OCI-LY3 (cell line): ENCODE results near the gene MLXIP.

Source experiments
- H2AFZ ChIP-seq: fragments of 200-600, 300-600 bp; shearing (Covaris generic); 2 replicates; pipeline ENCODE4 v1.6.0; 2014; ENCODE audit warnings: antibody characterized with exemption, low read depth, low read length
- H3K27ac ChIP-seq: fragments of 200-600, 300-600 bp; sonication (generic); 2 replicates; pipeline ENCODE4 v1.5.1; 2014; ENCODE audit warnings: mild to moderate bottlenecking, low read length, moderate library complexity, mixed read lengths
- H3K27me3 ChIP-seq: fragments of 200-600, 300-600 bp; sonication (generic); 2 replicates; pipeline ENCODE4 v1.6.1; 2014; ENCODE audit warnings: low read depth, low read length, mixed read lengths
- H3K36me3 ChIP-seq: fragments of 200-600, 300-600 bp; sonication (generic); replicated peaks from 2 replicates; pipeline ENCODE3; 2014; ENCODE audit warnings: low read depth, low read length, mixed read lengths
- H3K4me1 ChIP-seq: fragments of 300-600, 200-600 bp; sonication (generic); 2 replicates; pipeline ENCODE4 v1.6.1; 2014; ENCODE audit warnings: low read length, mixed read lengths
- H3K4me2 ChIP-seq: fragments of 200-600, 300-600 bp; sonication (generic); 2 replicates; pipeline ENCODE4 v1.6.1; 2014; ENCODE audit warnings: low read length, mixed read lengths
- H3K4me3 ChIP-seq: fragments of 300-600, 200-600 bp; sonication (generic); 2 replicates; pipeline ENCODE4 v1.5.1; 2014; ENCODE audit warnings: antibody characterized with exemption, mild to moderate bottlenecking, low read length, moderate library complexity
- H3K79me2 ChIP-seq: fragments of 300-600, 200-600 bp; shearing (Covaris generic); 2 replicates; pipeline ENCODE4 v1.6.1; 2014; ENCODE audit warnings: mild to moderate bottlenecking, low read length, mixed read lengths
- H3K9ac ChIP-seq: fragments of 300-600, 200-600 bp; shearing (Covaris generic); 2 replicates; pipeline ENCODE4 v1.6.0; 2014; ENCODE audit warnings: mild to moderate bottlenecking, low read length, moderate library complexity
- H3K9me3 ChIP-seq: fragments of 200-600, 300-600 bp; shearing (Covaris generic); 2 replicates; pipeline ENCODE4 v1.6.1; 2014; ENCODE audit warnings: low read length, mixed read lengths; ENCODE audit not compliant: insufficient read depth
- H4K20me1 ChIP-seq: fragments of 200-600, 300-600 bp; sonication (generic); 2 replicates; pipeline ENCODE4 v1.6.1; 2016; ENCODE audit warnings: low read length, mixed read lengths; ENCODE audit not compliant: insufficient read depth
- CTCF ChIP-seq: fragments of 200-600, 300-600 bp; sonication (generic); IDR thresholded peaks from 2 replicates; pipeline ENCODE4 v1.5.1; 2014; ENCODE audit warnings: antibody characterized with exemption, low read length, low read depth
- EZH2phosphoT487 ChIP-seq: fragments of 200-600 bp; shearing (Covaris generic); IDR thresholded peaks from 2 replicates; pipeline ENCODE4 v1.6.1; 2018; ENCODE audit warnings: antibody characterized with exemption, mixed run types, low read depth

Gene MLXIP

GRCh38 chr12:122080149-122081082 is 1.9 kb downstream of the MLXIP start:
- peak overlapping the region; percentile 87 for H3K4me3 ChIP-seq
- H3K27me3 ChIP-seq: no peaks in the 10 kb centered on the region
- H3K27ac ChIP-seq: no peak overlapping the region
- H3K4me2 ChIP-seq: peak overlapping the region; percentile 98
- H3K79me2 ChIP-seq: peaks cover 62% of the 10 kb centered on the region
- H3K36me3 ChIP-seq: peaks cover 17% of the 10 kb centered on the region
- H3K9ac ChIP-seq: peak overlapping the region; percentile 77
- peaks cover 63% of the 10 kb centered on the region for H3K4me1 ChIP-seq
- no peaks in the 10 kb centered on the region for H3K9me3 ChIP-seq
- TF ChIP-seq CTCF: no peak
- TF ChIP-seq EZH2phosphoT487: no peak
- peaks cover 46% of the 10 kb centered on the region for H4K20me1 ChIP-seq
- no peak overlapping the region for H2AFZ ChIP-seq

DNA sequence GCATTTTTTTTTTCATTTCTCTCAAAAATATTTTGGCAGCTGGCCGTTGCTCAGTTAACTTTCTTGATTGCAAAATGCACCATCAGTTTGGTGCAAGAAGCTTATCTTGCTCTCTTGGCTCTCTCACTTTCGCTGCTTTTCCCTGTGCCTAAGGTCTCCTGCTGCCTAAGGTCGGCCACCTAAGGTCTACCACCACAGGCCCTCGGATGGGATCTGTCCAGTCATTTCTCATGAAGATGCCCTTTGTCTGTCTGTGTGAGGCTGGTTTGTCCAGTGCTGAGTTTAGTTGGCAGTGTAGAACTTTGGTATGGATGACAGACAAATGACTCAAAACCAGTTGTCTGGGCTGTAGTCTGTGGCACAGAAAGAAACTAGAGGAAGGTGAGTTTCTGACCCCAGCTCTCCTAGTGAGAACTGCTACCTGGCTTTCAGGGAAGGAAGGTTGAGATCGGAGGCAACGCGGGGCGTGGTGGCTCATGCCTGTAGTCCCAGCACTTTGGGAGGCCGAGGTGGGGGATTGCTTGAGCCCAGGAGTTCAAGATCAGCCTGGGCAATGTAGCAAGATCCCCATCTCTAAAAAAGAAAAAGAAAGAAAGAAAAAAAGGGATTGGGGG is 2.6 kb downstream of the MLXIP start:
- TF ChIP-seq EZH2phosphoT487 (no peak), CTCF (no peak)
- no peak overlapping the region for H3K27ac ChIP-seq
- peak overlapping the region; percentile 98 for H3K4me2 ChIP-seq
- H3K79me2 ChIP-seq: peaks cover 70% of the 10 kb centered on the region
- no peaks in the 10 kb centered on the region for H3K9me3 ChIP-seq
- H3K9ac ChIP-seq: no peak overlapping the region
- peaks cover 17% of the 10 kb centered on the region for H3K36me3 ChIP-seq
- H2AFZ ChIP-seq: no peak overlapping the region
- peaks cover 46% of the 10 kb centered on the region for H4K20me1 ChIP-seq
- peak overlapping the region; percentile 37 for H3K4me3 ChIP-seq
- H3K4me1 ChIP-seq: peaks cover 63% of the 10 kb centered on the region
- H3K27me3 ChIP-seq: no peaks in the 10 kb centered on the region

GRCh38 chr12:122081697-122082221 is 3.2 kb downstream of the MLXIP start:
- Histone ChIP-seq H4K20me1 (peaks cover 48% of the 10 kb centered on the region), H3K4me1 (peaks cover 60% of the 10 kb centered on the region), H3K27me3 (no peaks in the 10 kb centered on the region), H3K4me3 (peak overlapping the region; percentile 37), H3K79me2 (peaks cover 75% of the 10 kb centered on the region), H3K9ac (no peak overlapping the region), H2AFZ (no peak overlapping the region), H3K4me2 (peak overlapping the region; percentile 98), H3K27ac (no peak overlapping the region), H3K9me3 (no peaks in the 10 kb centered on the region), H3K36me3 (peaks cover 17% of the 10 kb centered on the region)
- TF ChIP-seq EZH2phosphoT487 (no peak), CTCF (no peak)
